ENCODE data around the gene ZEB1.
"Not testable (repeated sequence)": the region's sequence is repeated elsewhere in the genome, so short reads cannot be mapped to it uniquely, and the experiment has no call there.

The ZEB1 gene

DNA sequence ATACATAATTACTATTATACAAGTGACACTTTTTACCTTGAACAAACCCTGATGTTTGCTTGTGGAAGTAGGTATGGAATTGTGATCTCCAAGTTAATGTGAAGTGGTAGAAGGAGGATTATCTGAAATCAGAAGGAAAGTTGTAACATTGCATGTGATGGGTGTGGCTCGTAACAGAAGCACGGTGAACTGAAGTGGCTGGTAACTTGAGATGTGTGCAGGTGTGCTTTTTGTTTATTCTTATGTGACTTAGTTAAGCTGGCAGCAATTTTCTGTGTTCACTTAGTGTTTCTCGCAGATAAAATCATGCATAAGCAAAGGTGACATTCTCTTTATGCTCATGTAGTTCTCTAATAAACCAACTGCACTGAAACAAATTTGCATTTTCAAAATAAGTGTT is 82.3 kb downstream of the ZEB1 start:
- DNase-seq (ENCODE audit: extremely low spot score): no peak
- ChIA-PET POLR2A (no interaction called here), CTCF (no interaction called here)
- TF ChIP-seq FOXK2 (IDR thresholded peaks at IDR 0.05) (no peak), FOXA1 (IDR thresholded peaks at IDR 0.05) (no peak), LEF1 (IDR thresholded peaks at IDR 0.05; ENCODE audit: borderline replicate concordance) (no peak), NFRKB (IDR thresholded peaks at IDR 0.05) (no peak), ARNT (IDR thresholded peaks at IDR 0.05) (no peak), ZNF384 (IDR thresholded peaks at IDR 0.05) (no peak), FOXM1 (IDR thresholded peaks at IDR 0.05; ENCODE audit: borderline replicate concordance) (no peak), PKNOX1 (IDR thresholded peaks at IDR 0.05) (no peak), SUZ12 (IDR thresholded peaks at IDR 0.05) (no peak), CTBP1 (IDR thresholded peaks at IDR 0.05; ENCODE audit: borderline replicate concordance) (no peak), TARDBP (IDR thresholded peaks at IDR 0.05) (no peak), BHLHE40 (IDR thresholded peaks at IDR 0.05; ENCODE audit: borderline replicate concordance) (no peak), L3MBTL2 (conservative IDR thresholded peaks at IDR 0.05) (no peak), ELF4 (IDR thresholded peaks at IDR 0.05) (no peak), HDGF (IDR thresholded peaks at IDR 0.05; ENCODE audit: borderline replicate concordance) (no peak), SP1 (IDR thresholded peaks at IDR 0.05) (no peak)

- TF ChIP-seq FOXM1 (IDR thresholded peaks at IDR 0.05; ENCODE audit: borderline replicate concordance): no peak
- TF ChIP-seq BHLHE40 (IDR thresholded peaks at IDR 0.05; ENCODE audit: borderline replicate concordance): no peak
- no peak for TF ChIP-seq CTBP1 (IDR thresholded peaks at IDR 0.05; ENCODE audit: borderline replicate concordance)
- POLR2A ChIA-PET: interaction anchor here (0.7 kb wide), 1 partner anchor 18 kb away, joined by 3 read pairs; no protein-coding TSS in a partner anchor
- CTCF ChIA-PET: no interaction called here
- no peak for DNase-seq (ENCODE audit: extremely low spot score)
Observed at GRCh38 chr10:31404640-31405039, 85.6 kb downstream of the ZEB1 start.

GRCh38 chr10:31405829-31406228 is 86.8 kb downstream of the ZEB1 start:
- CTCF ChIA-PET; POLR2A ChIA-PET; DNase-seq (ENCODE audit: extremely low spot score): not testable (repeated sequence)

DNA sequence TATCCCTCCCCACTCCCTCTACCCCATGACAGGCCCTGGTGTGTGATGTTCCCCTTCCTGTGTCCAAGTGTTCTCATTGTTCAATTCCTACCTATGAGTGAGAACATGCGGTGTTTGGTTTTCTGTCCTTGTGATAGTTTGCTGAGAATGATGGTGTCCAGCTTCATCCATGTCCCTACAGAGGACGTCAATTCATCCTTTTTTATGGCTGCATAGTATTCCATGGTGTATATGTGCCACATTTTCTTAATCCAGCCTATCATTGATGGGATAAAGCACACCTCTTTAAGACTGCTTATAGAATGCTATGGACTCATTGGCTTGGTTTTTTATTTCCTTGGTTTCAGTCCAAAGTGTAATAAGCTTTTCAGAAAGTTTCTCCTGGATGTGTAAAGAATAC is 93.4 kb downstream of the ZEB1 start:
- POLR2A ChIA-PET, CTCF ChIA-PET: not testable (repeated sequence)

DNA sequence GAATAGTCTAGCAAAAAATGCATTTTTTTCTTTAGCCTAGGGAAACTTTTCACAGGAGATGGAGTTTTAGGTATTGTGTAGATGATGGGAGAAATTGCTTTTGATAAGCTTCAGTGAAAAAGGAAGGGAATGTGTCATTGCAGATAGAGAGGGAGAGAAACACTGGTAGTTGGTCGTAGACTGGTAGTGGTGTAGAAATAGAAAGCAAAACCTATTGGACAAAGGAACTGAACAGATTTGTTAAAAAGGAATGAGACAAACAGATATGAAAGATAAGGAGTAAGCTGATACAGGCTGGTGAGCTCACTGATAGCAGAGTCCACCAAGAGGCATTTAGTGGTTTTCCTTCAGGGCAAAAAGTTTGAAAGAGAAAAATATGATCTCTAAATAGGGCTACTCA is 94.3 kb downstream of the ZEB1 start:
- TF ChIP-seq PKNOX1 (IDR thresholded peaks at IDR 0.05): no peak
- DNase-seq (ENCODE audit: extremely low spot score): no peak
- CTCF ChIA-PET: no interaction called here
- POLR2A ChIA-PET: no interaction called here

More for the DNA sequence above, 93.4 kb downstream of the ZEB1 start:
- not testable (repeated sequence) for DNase-seq (ENCODE audit: extremely low spot score)

GRCh38 chr10:31418481-31418880 is 99.5 kb downstream of the ZEB1 start:
- TF ChIP-seq ZNF384 (IDR thresholded peaks at IDR 0.05): no peak
- no peak for TF ChIP-seq TARDBP (IDR thresholded peaks at IDR 0.05)
- no peak for TF ChIP-seq FOXM1 (IDR thresholded peaks at IDR 0.05; ENCODE audit: borderline replicate concordance)
- TF ChIP-seq HDGF (IDR thresholded peaks at IDR 0.05; ENCODE audit: borderline replicate concordance): no peak
- no peak for TF ChIP-seq LEF1 (IDR thresholded peaks at IDR 0.05; ENCODE audit: borderline replicate concordance)
- no peak for TF ChIP-seq SP1 (IDR thresholded peaks at IDR 0.05)
- no peak for TF ChIP-seq FOXK2 (IDR thresholded peaks at IDR 0.05)
- TF ChIP-seq SUZ12 (IDR thresholded peaks at IDR 0.05): no peak
- TF ChIP-seq CTBP1 (IDR thresholded peaks at IDR 0.05; ENCODE audit: borderline replicate concordance): no peak
- no peak for TF ChIP-seq ELF4 (IDR thresholded peaks at IDR 0.05)
- TF ChIP-seq FOXA1 (IDR thresholded peaks at IDR 0.05): no peak
- TF ChIP-seq BHLHE40 (IDR thresholded peaks at IDR 0.05; ENCODE audit: borderline replicate concordance): no peak
- TF ChIP-seq NFRKB (IDR thresholded peaks at IDR 0.05): no peak
- TF ChIP-seq L3MBTL2 (conservative IDR thresholded peaks at IDR 0.05): no peak
- TF ChIP-seq ARNT (IDR thresholded peaks at IDR 0.05): no peak
- no peak for TF ChIP-seq PKNOX1 (IDR thresholded peaks at IDR 0.05)
- ChIA-PET POLR2A (no interaction called here), CTCF (no interaction called here)
- DNase-seq (ENCODE audit: extremely low spot score): no peak

GRCh38 chr10:31419394-31420063 is 100.5 kb downstream of the ZEB1 start:
- ChIA-PET POLR2A (no interaction called here), CTCF (interaction anchor here (0.9 kb wide), 1 partner anchor 166 kb away, joined by 3 read pairs; no protein-coding TSS in a partner anchor)
- TF ChIP-seq ELF4 (IDR thresholded peaks at IDR 0.05) (no peak), SP1 (IDR thresholded peaks at IDR 0.05) (no peak), SUZ12 (IDR thresholded peaks at IDR 0.05) (no peak), TARDBP (IDR thresholded peaks at IDR 0.05) (no peak), ZNF384 (IDR thresholded peaks at IDR 0.05) (no peak), NFRKB (IDR thresholded peaks at IDR 0.05) (no peak), L3MBTL2 (conservative IDR thresholded peaks at IDR 0.05) (no peak), FOXK2 (IDR thresholded peaks at IDR 0.05) (no peak), HDGF (IDR thresholded peaks at IDR 0.05; ENCODE audit: borderline replicate concordance) (no peak), BHLHE40 (IDR thresholded peaks at IDR 0.05; ENCODE audit: borderline replicate concordance) (no peak), FOXA1 (IDR thresholded peaks at IDR 0.05) (no peak), FOXM1 (IDR thresholded peaks at IDR 0.05; ENCODE audit: borderline replicate concordance) (no peak), ARNT (IDR thresholded peaks at IDR 0.05) (no peak), PKNOX1 (IDR thresholded peaks at IDR 0.05) (no peak), LEF1 (IDR thresholded peaks at IDR 0.05; ENCODE audit: borderline replicate concordance) (no peak), CTBP1 (IDR thresholded peaks at IDR 0.05; ENCODE audit: borderline replicate concordance) (no peak)
- no peak for DNase-seq (ENCODE audit: extremely low spot score)

Data from HEK293T (cell line).